A673 (cell line): ENCODE results near the gene HOXB8. TPM values are rescaled to one million over a fixed set of nuclear protein-coding genes. Genes with fewer than 3 reads are reported as not detected.
A peak's percentile ranks its signal among the peaks of the same experiment; 100 is the strongest.

Source experiments
- BruUV-seq: library from RNA; stranded (reverse); fragments of 400-500 nt; replicated peaks from 2 replicates; lab custom pipeline; 2021; lab: Mats Ljungman, UMichigan
- CTCF ChIA-PET: fragments of 300-600 bp; sonication (Branson Sonifier 250); formaldehyde crosslinking; loops from one replicate; lab custom pipeline; 2022; ENCODE audit warnings: antibody characterized with exemption; lab: Charles Lee
- POLR2A ChIA-PET: fragments of 300-600 bp; sonication (Branson Sonifier 250); formaldehyde crosslinking; loops from one replicate; lab custom pipeline; 2022; ENCODE audit warnings: antibody characterized with exemption; ENCODE audit not compliant: low non-redundant PET; lab: Charles Lee
- DNase-seq: peaks from one replicate; pipeline ENCODE4 v3.0.0-alpha.2; 2015; ENCODE audit warnings: low spot score
- H3K27ac ChIP-seq: fragments of 200-600 bp; sonication (generic); 2 replicates; pipeline ENCODE4 v1.5.1; 2016; ENCODE audit warnings: mixed run types, low read depth, mild to moderate bottlenecking, mixed read lengths, antibody characterized with exemption, low read length; ENCODE audit not compliant: poor library complexity, severe bottlenecking
- H3K27me3 ChIP-seq: fragments of 200-600 bp; sonication (generic); replicated peaks from 2 replicates; pipeline ENCODE4 v1.6.1; 2017; ENCODE audit warnings: mixed run types, low read depth, mild to moderate bottlenecking, mixed read lengths, antibody characterized with exemption, low read length; ENCODE audit not compliant: insufficient read depth, poor library complexity
- H3K36me3 ChIP-seq: fragments of 200-600 bp; sonication (generic); 2 replicates; pipeline ENCODE4 v1.6.1; 2016; ENCODE audit warnings: mixed run types, mild to moderate bottlenecking, mixed read lengths, antibody characterized with exemption, low read length; ENCODE audit not compliant: insufficient read depth, poor library complexity, severe bottlenecking
- H3K4me1 ChIP-seq: fragments of 200-600 bp; sonication (generic); 2 replicates; pipeline ENCODE4 v1.6.1; 2017; ENCODE audit warnings: mixed run types, mild to moderate bottlenecking, mixed read lengths, antibody characterized with exemption, low read length; ENCODE audit not compliant: insufficient read depth, poor library complexity, severe bottlenecking
- H3K4me3 ChIP-seq: fragments of 200-600 bp; sonication (generic); 2 replicates; pipeline ENCODE4 v1.5.1; 2016; ENCODE audit warnings: low read depth, mixed run types, mild to moderate bottlenecking, mixed read lengths, low read length; ENCODE audit not compliant: poor library complexity, severe bottlenecking
- H3K9me3 ChIP-seq: fragments of 200-600 bp; sonication (generic); 2 replicates; pipeline ENCODE4 v1.6.1; 2016; ENCODE audit warnings: mixed run types, low read depth, mild to moderate bottlenecking, mixed read lengths, antibody characterized with exemption, low read length; ENCODE audit not compliant: poor library complexity, severe bottlenecking
- CTCF ChIP-seq: fragments of 300-800, 200-600 bp; sonication (generic); conservative IDR thresholded peaks from 2 replicates; pipeline ENCODE4 v1.5.1; 2017; ENCODE audit warnings: low read depth, mild to moderate bottlenecking, antibody characterized with exemption, low read length, moderate library complexity, mixed read lengths
- EZH2 ChIP-seq: fragments of 200-600 bp; sonication (generic); IDR thresholded peaks from 2 replicates; pipeline ENCODE4 v1.6.1; 2017; ENCODE audit warnings: borderline replicate concordance, low read depth, mild to moderate bottlenecking, mixed read lengths, antibody characterized with exemption, low read length; ENCODE audit not compliant: poor library complexity, severe bottlenecking
- intact Hi-C: fragments of 100-400 bp; cut with micrococcal nuclease; formaldehyde crosslinking; loops from one replicate; pipeline ENCODE4 v1.10.0; 2022; ENCODE audit not compliant: unreplicated experiment
- total RNA-seq: library from RNA; stranded (reverse); gene quantifications from 2 replicates; pipeline ENCODE4 v1.2.3, GENCODE V29; 2021

HOXB8 gene
- total RNA-seq, 1 experiment from 2014 or later = 13.1 TPM

- no peaks in the 10 kb centered on the region for H3K27me3 ChIP-seq
- ChIA-PET CTCF (interaction anchor here (0.6 kb wide), 1 partner anchor 8 kb away, joined by 3 read pairs; no protein-coding TSS in a partner anchor), POLR2A (interaction anchor here (0.6 kb wide), 1 partner anchor 13 kb away, joined by 4 read pairs; no protein-coding TSS in a partner anchor)
- no peak overlapping the region for H3K27ac ChIP-seq
- no peak overlapping the region for H3K4me3 ChIP-seq
- intact Hi-C loops = no loop called here
- H3K9me3 ChIP-seq = no peaks in the 10 kb centered on the region
- no peak for DNase-seq
- no TSS peak for BruUV-seq
- peaks cover 66% of the 10 kb centered on the region for H3K4me1 ChIP-seq
- H3K36me3 ChIP-seq = no peaks in the 10 kb centered on the region
- no peak for TF ChIP-seq EZH2
- no peak for TF ChIP-seq CTCF
Measured at GRCh38 chr17:48570325-48571023, 44.6 kb downstream of the HOXB8 start.

GRCh38 chr17:48569674-48570324 is 45.3 kb downstream of the HOXB8 start:
- peaks cover 66% of the 10 kb centered on the region for H3K4me1 ChIP-seq
- no peak for DNase-seq
- H3K9me3 ChIP-seq = no peaks in the 10 kb centered on the region
- POLR2A ChIA-PET = no interaction called here
- BruUV-seq = no TSS peak
- no peaks in the 10 kb centered on the region for H3K27me3 ChIP-seq
- H3K36me3 ChIP-seq = no peaks in the 10 kb centered on the region
- CTCF ChIA-PET = interaction anchor here (0.6 kb wide), 1 partner anchor 9 kb away, joined by 3 read pairs; no protein-coding TSS in a partner anchor
- no peak overlapping the region for H3K4me3 ChIP-seq
- intact Hi-C loops = no loop called here
- no peak overlapping the region for H3K27ac ChIP-seq
- TF ChIP-seq EZH2 (no peak), CTCF (no peak)

GRCh38 chr17:48569240-48569582 is 45.9 kb downstream of the HOXB8 start:
- H3K4me3 ChIP-seq = peak overlapping the region; percentile 48
- H3K27me3 ChIP-seq = no peaks in the 10 kb centered on the region
- intact Hi-C loops = no loop called here
- no peak for DNase-seq
- peak overlapping the region; percentile 29 for H3K27ac ChIP-seq
- ChIA-PET POLR2A (interaction anchor here (0.6 kb wide), 1 partner anchor 306 kb away, joined by 3 read pairs; no protein-coding TSS in a partner anchor), CTCF (no interaction called here)
- H3K9me3 ChIP-seq = no peaks in the 10 kb centered on the region
- peaks cover 64% of the 10 kb centered on the region for H3K4me1 ChIP-seq
- no TSS peak for BruUV-seq
- no peaks in the 10 kb centered on the region for H3K36me3 ChIP-seq
- TF ChIP-seq CTCF (no peak), EZH2 (no peak)
